ENCODE data around the gene UNC5C. TPM values are rescaled to one million over a fixed set of nuclear protein-coding genes. Genes with fewer than 3 reads are reported as not detected.

The UNC5C gene
- total RNA-seq, 2 donors from 2014 or later: 5.3 to 10.0 TPM

GRCh38 chr4:95546221-95546620, 2.6 kb downstream of the UNC5C start:
- H3K36me3 ChIP-seq: no peaks in the 10 kb centered on the region
- no peak for ATAC-seq (ENCODE audit: insufficient number of reproducible peaks, low FRiP score, low read depth)
- H3K27ac ChIP-seq: peak overlapping the region; percentile 91
- no peaks in the 10 kb centered on the region for H3K27me3 ChIP-seq (replicated peaks; ENCODE audit: insufficient read depth)
- no peak for TF ChIP-seq CTCF (IDR thresholded peaks at IDR 0.05)
- H3K4me3 ChIP-seq: peak overlapping the region; percentile 87
- peaks cover 0 to 10% of the 10 kb centered on the region in 2 donors for H3K4me1 ChIP-seq (ENCODE audit: control insufficient read depth in 1 of 2, low read depth in 2 of 2)
- no peaks in the 10 kb centered on the region for H3K9me3 ChIP-seq
- no peak for DNase-seq (ENCODE audit: low spot score)

- Histone ChIP-seq H3K4me3 (peak overlapping the region; percentile 87), H3K36me3 (no peaks in the 10 kb centered on the region), H3K27me3 (replicated peaks; ENCODE audit: insufficient read depth) (no peaks in the 10 kb centered on the region), H3K9me3 (no peaks in the 10 kb centered on the region), H3K4me1 (ENCODE audit: control insufficient read depth in 1 of 2, low read depth in 2 of 2) (peaks cover 0 to 3% of the 10 kb centered on the region in 2 donors), H3K27ac (peak overlapping the region; percentile 91)
- no peak for TF ChIP-seq CTCF (IDR thresholded peaks at IDR 0.05)
- DNase-seq (ENCODE audit: low spot score) (no peak), ATAC-seq (ENCODE audit: insufficient number of reproducible peaks, low FRiP score, low read depth) (no peak)
Measured at GRCh38 chr4:95545546-95545945, 3.2 kb downstream of the UNC5C start.

- Histone ChIP-seq H3K36me3 (no peaks in the 10 kb centered on the region), H3K27me3 (replicated peaks; ENCODE audit: insufficient read depth) (no peaks in the 10 kb centered on the region), H3K9me3 (no peaks in the 10 kb centered on the region), H3K4me3 (peak overlapping the region; percentile 87), H3K27ac (peak overlapping the region; percentile 61 to 91), H3K4me1 (ENCODE audit: control insufficient read depth in 1 of 2, low read depth in 2 of 2) (no peaks in the 10 kb centered on the region)
- TF ChIP-seq CTCF (IDR thresholded peaks at IDR 0.05): peak; percentile 8
- no peak for ATAC-seq (ENCODE audit: insufficient number of reproducible peaks, low FRiP score, low read depth)
- DNase-seq (ENCODE audit: low spot score): no peak
Measured at GRCh38 chr4:95544113-95545103, 4.4 kb downstream of the UNC5C start.

- Histone ChIP-seq H3K4me3 (peak overlapping the region; percentile 87), H3K9me3 (no peaks in the 10 kb centered on the region), H3K36me3 (no peaks in the 10 kb centered on the region), H3K4me1 (ENCODE audit: control insufficient read depth in 1 of 2, low read depth in 2 of 2) (no peaks in the 10 kb centered on the region), H3K27me3 (replicated peaks; ENCODE audit: insufficient read depth) (no peaks in the 10 kb centered on the region), H3K27ac (peak overlapping the region; percentile 61 to 91)
- TF ChIP-seq CTCF (IDR thresholded peaks at IDR 0.05): no peak
- no peak for DNase-seq (ENCODE audit: low spot score)
- ATAC-seq (ENCODE audit: insufficient number of reproducible peaks, low FRiP score, low read depth): no peak
Measured at GRCh38 chr4:95541889-95542607, 6.7 kb downstream of the UNC5C start.

GRCh38 chr4:95541094-95541493, 7.7 kb downstream of the UNC5C start:
- Histone ChIP-seq H3K4me3 (peak overlapping the region; percentile 87), H3K36me3 (no peaks in the 10 kb centered on the region), H3K27ac (peak overlapping the region; percentile 61 to 91), H3K9me3 (no peaks in the 10 kb centered on the region), H3K4me1 (ENCODE audit: control insufficient read depth in 1 of 2, low read depth in 2 of 2) (no peaks in the 10 kb centered on the region), H3K27me3 (replicated peaks; ENCODE audit: insufficient read depth) (no peaks in the 10 kb centered on the region)
- TF ChIP-seq CTCF (IDR thresholded peaks at IDR 0.05): no peak
- ATAC-seq (ENCODE audit: insufficient number of reproducible peaks, low FRiP score, low read depth) (no peak), DNase-seq (ENCODE audit: low spot score) (no peak)

Measured in thoracic aorta (tissue), 2 donors.